Measurements from ENCODE around the gene CNBD2. TPM values are rescaled to one million over a fixed set of nuclear protein-coding genes. Genes with fewer than 3 reads are reported as not detected.
A peak's percentile ranks its signal among the peaks of the same experiment; 100 is the strongest.
"Not testable (repeated sequence)": the region's sequence is repeated elsewhere in the genome, so short reads cannot be mapped to it uniquely, and the experiment has no call there.

Gene CNBD2
- total RNA-seq, 4 donors from 2014 or later = 2.0 to 6.3 (median 4.1) TPM

DNA sequence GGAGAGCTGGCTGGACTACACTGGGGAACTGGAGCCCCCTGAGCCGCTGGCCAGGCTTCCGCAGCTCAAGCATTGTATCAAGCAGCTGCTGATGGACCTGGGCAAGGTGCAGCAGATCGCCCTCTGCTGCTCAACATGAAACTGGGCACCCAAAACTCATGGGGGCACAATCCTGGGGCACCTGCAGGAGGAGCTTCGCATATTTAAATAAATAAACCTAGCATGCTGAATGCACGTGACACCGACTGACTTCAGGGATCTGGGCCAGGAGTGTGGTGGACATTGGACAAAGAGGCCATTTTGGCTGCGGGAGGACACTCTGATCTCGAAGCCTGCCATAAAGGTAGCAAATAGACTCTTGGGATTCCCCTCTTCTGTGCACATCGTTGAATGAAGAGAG lies 20.9 kb upstream of the CNBD2 start:
- TF ChIP-seq, protein P1, sequence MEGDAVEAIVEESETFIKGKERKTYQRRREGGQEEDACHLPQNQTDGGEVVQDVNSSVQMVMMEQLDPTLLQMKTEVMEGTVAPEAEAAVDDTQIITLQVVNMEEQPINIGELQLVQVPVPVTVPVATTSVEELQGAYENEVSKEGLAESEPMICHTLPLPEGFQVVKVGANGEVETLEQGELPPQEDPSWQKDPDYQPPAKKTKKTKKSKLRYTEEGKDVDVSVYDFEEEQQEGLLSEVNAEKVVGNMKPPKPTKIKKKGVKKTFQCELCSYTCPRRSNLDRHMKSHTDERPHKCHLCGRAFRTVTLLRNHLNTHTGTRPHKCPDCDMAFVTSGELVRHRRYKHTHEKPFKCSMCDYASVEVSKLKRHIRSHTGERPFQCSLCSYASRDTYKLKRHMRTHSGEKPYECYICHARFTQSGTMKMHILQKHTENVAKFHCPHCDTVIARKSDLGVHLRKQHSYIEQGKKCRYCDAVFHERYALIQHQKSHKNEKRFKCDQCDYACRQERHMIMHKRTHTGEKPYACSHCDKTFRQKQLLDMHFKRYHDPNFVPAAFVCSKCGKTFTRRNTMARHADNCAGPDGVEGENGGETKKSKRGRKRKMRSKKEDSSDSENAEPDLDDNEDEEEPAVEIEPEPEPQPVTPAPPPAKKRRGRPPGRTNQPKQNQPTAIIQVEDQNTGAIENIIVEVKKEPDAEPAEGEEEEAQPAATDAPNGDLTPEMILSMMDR (IDR thresholded peaks at IDR 0.05) = no peak
- DNase-seq (ENCODE audit: low spot score) = no peak
- ATAC-seq (ENCODE audit: low FRiP score) = no peak

DNA sequence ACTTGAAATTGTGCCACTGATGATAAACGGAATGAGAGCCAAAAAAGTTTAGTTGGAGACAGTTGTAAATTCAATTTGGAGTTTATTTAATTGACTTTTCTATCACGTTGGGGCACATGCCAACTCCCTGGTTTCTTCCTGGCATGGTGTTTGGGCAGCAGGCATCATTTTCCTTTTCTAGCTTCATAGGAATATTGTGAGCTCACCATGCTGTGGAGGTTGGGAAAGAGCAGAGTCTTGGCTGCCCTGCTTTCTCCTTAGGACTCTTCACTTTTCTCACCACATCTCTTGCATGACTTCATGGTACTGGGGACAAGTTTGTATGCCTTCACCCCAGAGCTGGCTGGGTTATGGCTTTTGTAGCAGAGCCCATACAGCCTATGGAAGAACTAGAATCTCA lies 20.5 kb upstream of the CNBD2 start:
- no peak for ATAC-seq (ENCODE audit: low FRiP score)
- TF ChIP-seq, protein P1 (IDR thresholded peaks at IDR 0.05) = no peak

DNA sequence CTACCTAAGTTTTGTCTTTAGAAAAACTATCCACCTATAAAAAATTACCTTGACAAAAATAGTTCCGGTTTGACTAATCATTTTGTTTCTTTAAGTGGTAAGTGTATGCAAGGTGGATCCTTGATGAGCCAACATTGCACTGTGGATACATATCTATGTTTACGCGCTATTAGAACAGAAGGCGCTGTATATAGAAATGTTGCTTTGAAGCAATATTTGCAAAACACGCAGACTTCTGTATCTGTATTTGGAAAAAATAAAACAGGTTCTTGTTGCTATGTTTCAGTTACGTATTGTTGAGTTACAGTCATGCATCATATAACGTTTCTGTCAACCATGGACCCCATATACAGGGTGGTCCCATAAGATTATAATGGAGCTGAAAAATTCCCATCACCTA lies 18.3 kb upstream of the CNBD2 start:
- DNase-seq (ENCODE audit: low spot score) (no peak), ATAC-seq (ENCODE audit: low FRiP score) (no peak)
- TF ChIP-seq, protein P1 (IDR thresholded peaks at IDR 0.05) = no peak

More for the DNA sequence above, 20.5 kb upstream of the CNBD2 start:
- DNase-seq (ENCODE audit: low spot score) = no peak

DNA sequence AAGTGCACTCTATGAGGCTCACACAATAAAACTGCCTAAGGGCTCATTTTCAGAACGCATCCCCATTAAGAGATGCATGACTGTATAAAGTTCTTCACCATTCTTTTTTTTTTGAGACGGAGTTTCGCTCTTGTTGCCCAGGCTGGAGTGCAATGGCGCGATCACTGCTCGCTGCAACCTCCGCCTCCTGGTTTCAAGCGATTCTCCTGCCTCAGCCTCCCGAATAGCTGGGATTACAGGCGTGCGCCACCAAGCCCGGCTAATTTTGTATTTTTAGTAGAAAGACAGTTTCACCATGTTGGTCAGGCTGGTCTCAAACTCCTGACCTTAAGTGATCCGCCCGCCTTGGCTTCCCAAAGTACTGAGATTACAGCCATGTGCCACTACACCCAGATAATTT lies 16.3 kb upstream of the CNBD2 start:
- not testable (repeated sequence) for DNase-seq (ENCODE audit: low spot score); ATAC-seq (ENCODE audit: low FRiP score)

DNA sequence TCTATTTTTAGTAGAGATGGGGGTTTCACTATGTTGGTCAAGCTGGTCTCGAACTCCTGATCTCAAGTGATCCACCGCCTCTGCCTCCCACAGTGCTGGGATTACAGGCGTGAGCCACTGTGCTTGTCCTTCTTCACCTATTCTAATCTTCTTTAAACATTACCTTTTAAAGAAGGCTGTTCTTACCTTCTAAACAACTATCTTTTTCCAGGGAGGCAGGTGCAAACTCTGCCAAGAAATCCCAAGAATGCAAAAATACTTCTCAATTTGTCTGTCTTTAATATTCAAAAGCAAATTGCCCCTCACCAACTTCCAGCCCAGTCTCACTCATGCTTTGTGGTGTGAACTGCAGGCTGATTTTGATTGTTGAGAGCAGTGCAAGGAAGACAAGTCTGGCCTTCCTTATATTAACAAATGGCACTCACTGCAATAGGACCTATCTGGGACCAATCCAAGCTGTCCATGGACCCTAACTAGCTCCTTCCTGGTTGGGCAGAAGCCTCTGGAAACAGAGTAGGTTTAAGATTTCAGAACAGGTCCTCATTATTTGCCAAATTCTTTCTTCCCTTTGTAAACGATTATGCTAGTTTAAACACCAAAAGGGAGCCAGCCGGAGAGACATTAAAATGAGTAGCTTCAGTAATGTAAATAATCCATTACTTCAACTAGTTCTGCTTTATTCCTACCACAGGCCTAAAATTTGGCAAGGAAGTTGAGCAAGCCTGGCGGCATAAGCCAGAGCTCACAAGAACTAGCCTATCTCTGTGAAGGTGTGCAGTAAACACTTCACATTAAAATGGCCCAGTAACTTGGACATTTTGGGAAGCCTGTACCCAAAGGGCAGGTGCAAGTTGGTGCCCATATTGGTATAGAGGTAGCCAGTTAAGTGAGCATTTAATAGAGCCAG lies 15.7 kb upstream of the CNBD2 start:
- TF ChIP-seq, protein P1 (IDR thresholded peaks at IDR 0.05) = no peak
- ATAC-seq (ENCODE audit: low FRiP score) = no peak
- DNase-seq (ENCODE audit: low spot score) = no peak

DNA sequence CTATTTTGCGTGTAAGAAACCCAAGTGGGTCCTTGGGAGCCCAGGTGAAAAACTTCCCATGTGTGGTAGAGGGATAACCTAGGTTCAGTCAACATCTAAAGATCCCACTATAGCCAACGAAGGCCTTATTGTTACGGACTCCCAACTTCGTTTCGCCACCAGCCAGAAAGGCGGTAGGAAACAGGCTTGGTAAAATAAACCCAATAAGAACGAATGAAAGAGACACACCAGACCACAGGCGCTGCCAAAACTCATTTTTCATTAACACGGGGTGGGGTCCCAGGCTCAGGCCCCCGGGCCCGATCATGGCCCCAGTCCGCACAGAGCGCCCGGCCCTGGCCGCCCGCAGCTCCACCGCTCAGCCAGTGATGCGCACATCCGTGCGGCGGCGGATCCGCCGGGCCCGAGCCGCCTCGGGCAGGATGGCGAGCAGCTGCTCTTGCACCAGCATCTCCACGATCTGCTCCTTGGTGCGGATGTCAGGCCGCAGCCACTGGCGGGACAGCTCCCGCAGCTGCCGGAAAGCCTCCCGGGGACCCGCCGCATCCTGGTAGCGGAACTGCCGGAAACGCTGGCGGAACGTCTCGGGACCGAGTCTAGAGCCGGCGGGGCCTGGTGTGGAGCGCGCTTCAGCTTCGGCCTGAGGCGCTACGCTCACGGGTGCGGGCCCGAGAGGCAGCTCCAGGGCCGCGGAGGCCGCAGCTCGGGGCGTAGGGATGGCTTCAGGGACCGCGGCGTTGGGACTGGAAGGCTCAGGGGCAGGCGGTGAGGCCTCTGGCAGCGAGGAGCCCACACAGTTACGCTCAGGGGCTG lies 14.8 kb upstream of the CNBD2 start:
- TF ChIP-seq, protein P1 (IDR thresholded peaks at IDR 0.05) = no peak
- DNase-seq (ENCODE audit: low spot score) (no peak), ATAC-seq (ENCODE audit: low FRiP score) (peak; percentile 34)

DNA sequence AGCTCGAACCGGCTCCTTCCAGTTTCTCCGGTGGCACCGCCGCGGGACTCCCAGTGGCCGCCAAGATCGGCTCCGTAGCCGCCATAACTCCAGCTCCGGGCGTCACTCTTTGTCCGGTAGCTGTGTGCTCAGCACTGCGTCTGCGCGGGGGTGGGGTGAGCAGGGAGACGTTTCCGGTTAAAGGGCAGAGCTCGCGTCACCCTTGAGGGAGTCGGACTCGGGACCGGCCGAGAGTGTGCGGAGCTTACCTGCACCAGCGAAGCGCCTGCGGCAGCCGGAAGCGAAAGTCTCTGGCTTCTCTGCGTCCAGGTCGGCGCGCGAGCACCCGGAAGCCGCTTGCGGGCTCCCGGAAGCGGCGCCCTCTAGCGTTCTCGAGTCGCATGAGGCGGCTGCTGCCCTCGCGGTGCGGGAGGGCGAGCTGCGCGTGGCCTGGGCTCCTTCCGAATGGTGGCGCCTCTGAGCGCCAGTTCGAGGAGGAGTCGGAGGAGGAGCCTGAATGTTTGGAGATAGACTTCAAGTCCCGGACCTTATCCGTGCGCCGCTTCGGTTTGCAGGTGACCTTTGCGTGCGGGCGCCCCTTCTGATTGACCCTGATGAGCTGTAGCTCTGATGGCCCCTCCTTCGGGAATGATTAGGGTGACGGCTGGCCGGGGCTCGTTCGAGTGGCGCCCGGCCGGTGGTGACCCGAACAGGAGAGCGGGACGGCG lies 14.0 kb upstream of the CNBD2 start, which contains the start of gene SCAND1:
Gene SCAND1, minus strand, starts transcription at position 303 of the 707 bp plus-strand sequence. Its CDS starts 218 bp downstream, at position 85.
- ATAC-seq (ENCODE audit: low FRiP score) (peak; percentile 94), DNase-seq (ENCODE audit: low spot score) (peak; percentile 69)
- TF ChIP-seq, protein P1 (IDR thresholded peaks at IDR 0.05) = peak in 1 of 3 donors; percentile 79

All from omental fat pad (tissue), 4 donors.